HEK293 (cell line): ENCODE results near the gene PRCC.
A peak's percentile ranks its signal among the peaks of the same experiment; 100 is the strongest.

Experiments
- ELK4 ChIP-seq: IDR thresholded peaks from 2 replicates; pipeline ENCODE4 v1.6.1; 2011; ENCODE audit warnings: mild to moderate bottlenecking, low read depth, low read length, borderline replicate concordance
- HIC1 ChIP-seq: fragments of 450-650 bp; formaldehyde crosslinking; IDR thresholded peaks from 2 replicates; pipeline ENCODE4 v1.5.1; 2016; ENCODE audit warnings: missing biosample characterization, missing genetic modification characterization
- HOXC10 ChIP-seq: sonication (generic); formaldehyde crosslinking; IDR thresholded peaks from 2 replicates; pipeline ENCODE4 v1.8.1; 2023; ENCODE audit warnings: mild to moderate bottlenecking, missing genetic modification reagents
- HOXD13 ChIP-seq: sonication (generic); formaldehyde crosslinking; IDR thresholded peaks from 2 replicates; pipeline ENCODE4 v1.8.0; 2022; ENCODE audit warnings: missing genetic modification reagents, borderline replicate concordance
- KLF7 ChIP-seq: fragments of 450-650 bp; formaldehyde crosslinking; IDR thresholded peaks from 2 replicates; pipeline ENCODE4 v1.5.1; 2016; ENCODE audit warnings: missing biosample characterization, missing genetic modification characterization, borderline replicate concordance
- PATZ1 ChIP-seq: fragments of 450-650 bp; formaldehyde crosslinking; IDR thresholded peaks from 2 replicates; pipeline ENCODE4 v1.5.1; 2016; ENCODE audit warnings: missing biosample characterization, missing genetic modification characterization
- PRDM10 ChIP-seq: fragments of 450-650 bp; formaldehyde crosslinking; IDR thresholded peaks from 2 replicates; pipeline ENCODE4 v1.5.1; 2016; ENCODE audit warnings: missing biosample characterization, missing genetic modification characterization
- ZBTB20 ChIP-seq: fragments of 450-650 bp; formaldehyde crosslinking; IDR thresholded peaks from 2 replicates; pipeline ENCODE4 v1.5.1; 2016; ENCODE audit warnings: missing biosample characterization, missing genetic modification characterization
- ZFP37 ChIP-seq: fragments of 450-650 bp; formaldehyde crosslinking; IDR thresholded peaks from 2 replicates; pipeline ENCODE4 v1.5.1; 2016; ENCODE audit warnings: missing biosample characterization, missing genetic modification characterization
- ZNF18 ChIP-seq: fragments of 450-650 bp; formaldehyde crosslinking; IDR thresholded peaks from 2 replicates; pipeline ENCODE4 v1.5.1; 2016; ENCODE audit warnings: missing biosample characterization, missing genetic modification characterization
- ZNF221 ChIP-seq: fragments of 450-650 bp; formaldehyde crosslinking; IDR thresholded peaks from 2 replicates; pipeline ENCODE4 v1.5.1; 2017; ENCODE audit warnings: missing biosample characterization, missing genetic modification characterization, borderline replicate concordance
- ZNF248 ChIP-seq: fragments of 450-650 bp; formaldehyde crosslinking; IDR thresholded peaks from 2 replicates; pipeline ENCODE4 v1.5.1; 2017; ENCODE audit warnings: missing biosample characterization, missing genetic modification characterization
- ZNF324 ChIP-seq: fragments of 450-650 bp; formaldehyde crosslinking; IDR thresholded peaks from 2 replicates; pipeline ENCODE4 v1.5.1; 2016; ENCODE audit warnings: missing biosample characterization, missing genetic modification characterization
- ZNF416 ChIP-seq: fragments of 450-650 bp; formaldehyde crosslinking; IDR thresholded peaks from 2 replicates; pipeline ENCODE4 v1.5.1; 2016; ENCODE audit warnings: missing biosample characterization, missing genetic modification characterization
- ZNF426 ChIP-seq: fragments of 450-650 bp; formaldehyde crosslinking; IDR thresholded peaks from 2 replicates; pipeline ENCODE4 v1.5.1; 2017; ENCODE audit warnings: missing biosample characterization, missing genetic modification characterization, mild to moderate bottlenecking, inconsistent platforms, moderate library complexity
- ZNF433 ChIP-seq: fragments of 450-650 bp; formaldehyde crosslinking; IDR thresholded peaks from 2 replicates; pipeline ENCODE4 v1.5.1; 2016; ENCODE audit warnings: missing biosample characterization, missing genetic modification characterization, low read depth
- ZNF449 ChIP-seq: fragments of 450-650 bp; formaldehyde crosslinking; IDR thresholded peaks from 2 replicates; pipeline ENCODE4 v1.5.1; 2017; ENCODE audit warnings: missing biosample characterization, mild to moderate bottlenecking, missing genetic modification characterization, moderate library complexity
- ZNF513 ChIP-seq: fragments of 450-650 bp; IDR thresholded peaks from 2 replicates; pipeline ENCODE4 v1.5.1; 2018; ENCODE audit warnings: missing biosample characterization, missing genetic modification characterization
- ZNF529 ChIP-seq: fragments of 450-650 bp; formaldehyde crosslinking; IDR thresholded peaks from 2 replicates; pipeline ENCODE4 v1.5.1; 2017; ENCODE audit warnings: missing genetic modification characterization, missing biosample characterization; ENCODE audit not compliant: insufficient replicate concordance
- ZNF555 ChIP-seq: fragments of 450-650 bp; formaldehyde crosslinking; conservative IDR thresholded peaks from 2 replicates; pipeline ENCODE4 v1.5.1; 2017; ENCODE audit warnings: missing biosample characterization, mild to moderate bottlenecking, missing genetic modification characterization, inconsistent platforms
- ZNF626 ChIP-seq: fragments of 450-650 bp; sonication (Bioruptor Pico); formaldehyde crosslinking; IDR thresholded peaks from 2 replicates; pipeline ENCODE4 v1.5.1; 2018; ENCODE audit warnings: missing biosample characterization, missing genetic modification characterization, inconsistent platforms
- ZNF660 ChIP-seq: fragments of 450-650 bp; IDR thresholded peaks from 2 replicates; pipeline ENCODE4 v1.5.1; 2018; ENCODE audit warnings: missing biosample characterization, mild to moderate bottlenecking, missing genetic modification characterization
- ZNF701 ChIP-seq: fragments of 450-650 bp; formaldehyde crosslinking; IDR thresholded peaks from 2 replicates; pipeline ENCODE4 v1.5.1; 2016; ENCODE audit warnings: missing biosample characterization, missing genetic modification characterization
- ZNF792 ChIP-seq: fragments of 450-650 bp; formaldehyde crosslinking; IDR thresholded peaks from 2 replicates; pipeline ENCODE4 v1.5.1; 2016; ENCODE audit warnings: missing biosample characterization, missing genetic modification characterization
- ZXDB ChIP-seq: fragments of 450-650 bp; formaldehyde crosslinking; IDR thresholded peaks from 2 replicates; pipeline ENCODE4 v1.5.1; 2016; ENCODE audit warnings: missing biosample characterization, missing genetic modification characterization

PRCC gene

GRCh38 chr1:156751757-156752481, 15.4 kb upstream of the PRCC start (continued):
- TF ChIP-seq ZNF426 (tag by site-specific recombination) (no peak), HIC1 (tag by site-specific recombination) (peak; percentile 93), ZNF513 (tag by site-specific recombination) (peak; percentile 64; the same call in 1 of the 2 replicates), ZNF792 (tag by site-specific recombination) (no peak), ZFP37 (no peak), HOXD13 (CRISPR knock-in tag) (no peak), HOXC10 (CRISPR knock-in tag) (no peak), ELK4 (no peak), ZXDB (tag by site-specific recombination) (peak; percentile 62; the same call in 1 of the 2 replicates), ZNF18 (no peak), ZNF701 (tag by site-specific recombination) (no peak), ZNF221 (tag by site-specific recombination) (no peak), ZNF433 (tag by site-specific recombination) (no peak), ZNF626 (tag by site-specific recombination) (no peak), ZBTB20 (tag by site-specific recombination) (peak; percentile 82), ZNF248 (tag by site-specific recombination) (no peak), ZNF555 (tag by site-specific recombination) (no peak), ZNF529 (tag by site-specific recombination) (no peak), ZNF660 (peak; percentile 89), ZNF324 (tag by site-specific recombination) (no peak), ZNF416 (tag by site-specific recombination) (no peak), KLF7 (tag by site-specific recombination) (peak; percentile 59; the same call in 1 of the 2 replicates), PATZ1 (tag by site-specific recombination) (peak; percentile 88), PRDM10 (tag by site-specific recombination) (no peak), ZNF449 (tag by site-specific recombination) (peak; percentile 97)
